Mammary epithelial cell (primary cell): ENCODE measurements around the gene GPR137B.

Source experiments
- EZH2 ChIP-seq: IDR thresholded peaks from 2 replicates; pipeline ENCODE4 v1.6.1; 2012; ENCODE audit warnings: low read length, inconsistent platforms, borderline replicate concordance
- TF ChIP-seq, protein P1 (sequence below), 2 donors: IDR thresholded peaks in 1 of 2; conservative IDR thresholded peaks in 1 of 2; 2 replicates each; pipeline ENCODE4 v1.5.1; 2011 to 2012; ENCODE audit warnings: inconsistent platforms in 2 of 2, low read length in 2 of 2, mild to moderate bottlenecking in 2 of 2, control low read depth in 1 of 2, low read depth in 1 of 2; ENCODE audit not compliant: insufficient read depth in 1 of 2; ENCODE audit errors: extremely low read depth in 1 of 2

DNA sequence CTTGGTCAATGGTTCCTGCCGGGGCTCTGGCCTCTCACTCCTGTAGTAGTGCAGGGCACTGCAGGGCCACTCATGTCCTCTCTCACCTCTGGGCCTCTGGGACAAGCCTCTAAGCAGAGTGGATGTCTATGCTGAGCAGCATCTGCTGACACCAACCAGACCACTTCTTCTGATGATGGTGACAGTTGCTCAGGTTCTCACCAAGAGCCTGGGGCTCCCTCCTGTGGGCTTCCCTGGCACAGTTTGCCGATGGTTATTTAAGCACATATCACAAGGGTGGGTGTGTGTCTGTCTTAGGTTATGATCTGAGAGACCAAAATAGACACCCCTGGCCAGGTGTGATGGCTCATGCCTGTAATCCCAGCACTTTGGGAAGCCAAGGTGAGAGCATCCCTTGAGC is 17.4 kb upstream of the GPR137B start:
- TF ChIP-seq, protein P1, sequence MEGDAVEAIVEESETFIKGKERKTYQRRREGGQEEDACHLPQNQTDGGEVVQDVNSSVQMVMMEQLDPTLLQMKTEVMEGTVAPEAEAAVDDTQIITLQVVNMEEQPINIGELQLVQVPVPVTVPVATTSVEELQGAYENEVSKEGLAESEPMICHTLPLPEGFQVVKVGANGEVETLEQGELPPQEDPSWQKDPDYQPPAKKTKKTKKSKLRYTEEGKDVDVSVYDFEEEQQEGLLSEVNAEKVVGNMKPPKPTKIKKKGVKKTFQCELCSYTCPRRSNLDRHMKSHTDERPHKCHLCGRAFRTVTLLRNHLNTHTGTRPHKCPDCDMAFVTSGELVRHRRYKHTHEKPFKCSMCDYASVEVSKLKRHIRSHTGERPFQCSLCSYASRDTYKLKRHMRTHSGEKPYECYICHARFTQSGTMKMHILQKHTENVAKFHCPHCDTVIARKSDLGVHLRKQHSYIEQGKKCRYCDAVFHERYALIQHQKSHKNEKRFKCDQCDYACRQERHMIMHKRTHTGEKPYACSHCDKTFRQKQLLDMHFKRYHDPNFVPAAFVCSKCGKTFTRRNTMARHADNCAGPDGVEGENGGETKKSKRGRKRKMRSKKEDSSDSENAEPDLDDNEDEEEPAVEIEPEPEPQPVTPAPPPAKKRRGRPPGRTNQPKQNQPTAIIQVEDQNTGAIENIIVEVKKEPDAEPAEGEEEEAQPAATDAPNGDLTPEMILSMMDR (conservative IDR thresholded peaks at IDR 0.05 in 1 of 2, IDR thresholded peaks at IDR 0.05 in 1 of 2; ENCODE audit: extremely low read depth in 1 of 2, insufficient read depth in 1 of 2, low read depth in 1 of 2, low read length in 2 of 2): no peak
- TF ChIP-seq EZH2: no peak
